HFFc6 (cell line): Measurements from ENCODE around the gene GNMT. TPM values are rescaled to one million over a fixed set of nuclear protein-coding genes. Genes with fewer than 3 reads are reported as not detected.

Experiments used
- DNase-seq: peaks from one replicate; pipeline ENCODE4 v3.0.0-alpha.2; 2018
- H3K27ac Mint-ChIP-seq: 2 replicates; pipeline ENCODE4 v1.8.0; 2020; ENCODE audit warnings: mild to moderate bottlenecking, mixed read lengths
- H3K27me3 Mint-ChIP-seq: 2 replicates; pipeline ENCODE4 v1.8.0; 2021; ENCODE audit warnings: mild to moderate bottlenecking, moderate library complexity, mixed read lengths; ENCODE audit not compliant: insufficient read depth
- H3K36me3 Mint-ChIP-seq: 2 replicates; pipeline ENCODE4 v1.8.0; 2021; ENCODE audit warnings: low read depth, mixed read lengths
- H3K4me1 Mint-ChIP-seq: 2 replicates; pipeline ENCODE4 v1.8.0; 2020; ENCODE audit warnings: low read depth, mixed read lengths
- H3K4me3 Mint-ChIP-seq: 2 replicates; pipeline ENCODE4 v1.8.0; 2020; ENCODE audit warnings: mild to moderate bottlenecking, moderate library complexity, mixed read lengths
- H3K9me3 Mint-ChIP-seq: 2 replicates; pipeline ENCODE4 v1.8.0; 2020; ENCODE audit warnings: mild to moderate bottlenecking, mixed read lengths
- CTCF ChIP-seq: fragments of 200-600 bp; sonication (generic); IDR thresholded peaks from 2 replicates; pipeline ENCODE4 v1.5.0; 2021; ENCODE audit warnings: antibody characterized with exemption, mild to moderate bottlenecking
- total RNA-seq, 6 experiments: library from RNA; stranded (reverse); fragmentation: NEBNext Ultra II Directional; extraction: Animal tissue kit (Norgen Biotek cat#: 25700); gene quantifications; 2 replicates in 1 of 6; 3 replicates in 5 of 6; pipeline ENCODE4 v1.2.3, GENCODE V29; 2021

Gene GNMT
- total RNA-seq, 6 experiments from 2014 or later: 0.16 to 0.24 (median 0.20) TPM; not detected in 1

DNA sequence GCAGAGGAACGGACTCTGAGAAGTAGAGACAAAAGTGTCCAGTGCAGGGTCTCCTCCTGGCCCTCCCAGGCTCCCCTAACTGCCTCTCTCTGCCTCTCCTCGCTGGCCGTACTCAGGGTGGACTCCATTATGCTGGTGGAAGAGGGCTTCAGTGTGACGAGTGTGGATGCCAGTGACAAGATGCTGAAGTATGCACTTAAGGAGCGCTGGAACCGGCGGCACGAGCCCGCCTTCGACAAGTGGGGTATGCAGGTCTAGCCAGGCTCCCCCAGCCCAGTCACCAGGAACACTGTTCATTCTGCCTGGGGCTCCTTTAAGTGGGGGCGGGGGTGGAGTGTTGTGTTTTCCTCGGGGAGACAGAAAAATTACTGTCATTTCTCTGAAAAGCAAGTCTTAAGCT is 1.5 kb downstream of the GNMT start:
- TF ChIP-seq CTCF: no peak
- peaks cover 2% of the 10 kb centered on the region for H3K27me3 Mint-ChIP-seq
- peaks cover 13% of the 10 kb centered on the region for H3K36me3 Mint-ChIP-seq
- H3K4me1 Mint-ChIP-seq: peaks cover 29% of the 10 kb centered on the region
- no peak for DNase-seq
- H3K9me3 Mint-ChIP-seq: no peaks in the 10 kb centered on the region
- no peak overlapping the region for H3K27ac Mint-ChIP-seq
- no peak overlapping the region for H3K4me3 Mint-ChIP-seq

GRCh38 chr6:42962502-42963178 is 2.1 kb downstream of the GNMT start:
- Mint-ChIP-seq H3K4me3 (no peak overlapping the region), H3K36me3 (peaks cover 13% of the 10 kb centered on the region), H3K9me3 (no peaks in the 10 kb centered on the region), H3K27me3 (peaks cover 2% of the 10 kb centered on the region), H3K4me1 (peaks cover 29% of the 10 kb centered on the region), H3K27ac (no peak overlapping the region)
- DNase-seq: no peak
- TF ChIP-seq CTCF: no peak

DNA sequence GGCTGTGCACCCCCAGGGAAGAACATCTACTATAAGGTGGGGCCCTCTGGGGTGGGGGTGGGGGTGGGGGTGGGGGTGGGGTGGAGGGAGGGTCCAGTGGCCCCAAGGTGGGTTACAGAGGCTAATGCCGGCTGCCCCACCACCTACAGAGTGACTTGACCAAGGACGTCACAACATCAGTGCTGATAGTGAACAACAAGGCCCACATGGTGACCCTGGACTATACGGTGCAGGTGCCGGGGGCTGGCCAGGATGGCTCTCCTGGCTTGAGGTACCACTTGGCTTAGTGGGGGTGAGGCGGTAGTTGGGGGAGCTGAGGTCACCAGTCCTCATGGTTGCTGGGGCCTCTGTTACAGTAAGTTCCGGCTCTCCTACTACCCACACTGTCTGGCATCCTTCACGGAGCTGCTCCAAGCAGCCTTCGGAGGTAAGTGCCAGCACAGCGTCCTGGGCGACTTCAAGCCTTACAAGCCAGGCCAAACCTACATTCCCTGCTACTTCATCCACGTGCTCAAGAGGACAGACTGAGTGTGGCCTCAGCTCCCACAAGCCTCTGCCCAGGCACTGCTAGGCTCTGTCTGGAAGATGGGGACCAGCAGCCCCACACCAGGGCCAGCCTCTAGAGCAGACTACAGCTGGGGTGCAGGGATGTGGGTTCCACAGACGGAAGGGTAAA is 2.8 kb downstream of the GNMT start:
- no peak overlapping the region for H3K4me3 Mint-ChIP-seq
- H3K27me3 Mint-ChIP-seq: peaks cover 2% of the 10 kb centered on the region
- no peak for TF ChIP-seq CTCF
- H3K9me3 Mint-ChIP-seq: no peaks in the 10 kb centered on the region
- H3K27ac Mint-ChIP-seq: no peak overlapping the region
- peaks cover 13% of the 10 kb centered on the region for H3K36me3 Mint-ChIP-seq
- H3K4me1 Mint-ChIP-seq: peaks cover 29% of the 10 kb centered on the region
- no peak for DNase-seq

GRCh38 chr6:42963855-42964605 is 3.5 kb downstream of the GNMT start:
- peaks cover 13% of the 10 kb centered on the region for H3K36me3 Mint-ChIP-seq
- H3K4me3 Mint-ChIP-seq: no peak overlapping the region
- H3K9me3 Mint-ChIP-seq: no peaks in the 10 kb centered on the region
- TF ChIP-seq CTCF: peak; percentile 68
- H3K4me1 Mint-ChIP-seq: peaks cover 29% of the 10 kb centered on the region
- peaks cover 2% of the 10 kb centered on the region for H3K27me3 Mint-ChIP-seq
- H3K27ac Mint-ChIP-seq: no peak overlapping the region
- peak; percentile 30 for DNase-seq

- no peak for TF ChIP-seq CTCF
- Mint-ChIP-seq H3K4me3 (no peak overlapping the region), H3K9me3 (no peaks in the 10 kb centered on the region), H3K4me1 (peaks cover 20% of the 10 kb centered on the region), H3K36me3 (peaks cover 12% of the 10 kb centered on the region), H3K27me3 (no peaks in the 10 kb centered on the region; the same call in 1 of the 2 replicates), H3K27ac (no peak overlapping the region)
- no peak for DNase-seq
These were observed 6.0 kb downstream of the GNMT start for GRCh38 chr6:42966571-42966970.
